Transverse colon (tissue), 4 donors: ENCODE data around the gene CDCA7. TPM values are rescaled to one million over a fixed set of nuclear protein-coding genes. Genes with fewer than 3 reads are reported as not detected.
A peak's percentile ranks its signal among the peaks of the same experiment; 100 is the strongest.

ENCODE experiments used
- DNase-seq: peaks from one replicate; pipeline ENCODE4 v3.0.0-alpha.2; 2019
- H3K27ac ChIP-seq, 4 donors: fragments of 200-600 bp; sonication (generic); 2 replicates each; pipeline ENCODE4 v1.5.1; 2016 to 2018; ENCODE audit warnings: inconsistent platforms in 4 of 4
- H3K27me3 ChIP-seq: fragments of 200-600 bp; sonication (generic); 2 replicates; pipeline ENCODE4 v1.5.1; 2017; ENCODE audit warnings: inconsistent platforms
- H3K36me3 ChIP-seq, 4 donors: fragments of 200-600 bp; sonication (generic); 2 replicates each; pipeline ENCODE4 v1.5.1; 2017 to 2019; ENCODE audit warnings: inconsistent platforms in 4 of 4
- H3K4me1 ChIP-seq, 4 donors: fragments of 200-600 bp; sonication (generic); 2 replicates each; pipeline ENCODE4 v1.5.1; 2017 to 2020; ENCODE audit warnings: inconsistent platforms in 4 of 4
- H3K4me3 ChIP-seq, 4 donors: fragments of 200-600 bp; sonication (generic); 1 replicate in 1 of 4; 2 replicates in 3 of 4; pipeline versions ENCODE4 v1.5.1 to v1.6.1; 2017 to 2019; ENCODE audit warnings: inconsistent platforms in 4 of 4
- H3K9me3 ChIP-seq, 2 donors: fragments of 200-600 bp; sonication (generic); 2 replicates each; pipeline ENCODE4 v1.5.1; 2017 to 2019; ENCODE audit warnings: inconsistent platforms in 2 of 2
- EP300 ChIP-seq: sonication (generic); formaldehyde crosslinking; IDR thresholded peaks from one replicate; pipeline ENCODE4 v1.6.1; 2017; ENCODE audit warnings: antibody characterized with exemption, low read depth
- POLR2A ChIP-seq: fragments of 450-650 bp; IDR thresholded peaks from one replicate; pipeline ENCODE4 v1.6.1; 2016; ENCODE audit warnings: antibody characterized with exemption, mild to moderate bottlenecking, moderate library complexity
- POLR2AphosphoS5 ChIP-seq, 3 donors: sonication (generic); formaldehyde crosslinking; IDR thresholded peaks; one replicate each; pipeline ENCODE4 v1.6.1; 2016; ENCODE audit warnings: antibody characterized with exemption in 3 of 3
- WGBS, 2 donors: methylation state at CpG; one replicate each; pipeline ENCODE4 v1.1.5; 2018; ENCODE audit warnings: low coverage in 1 of 2; 5-methylcytosine and 5-hydroxymethylcytosine counted together
- in situ Hi-C, 4 donors: fragments of 200-750 bp; cut with MboI; loops; one replicate each; pipeline versions ENCODE4 v1.15.0 to v1.15.1; 2017; ENCODE audit warnings: low sequenced_read_pairs in 3 of 4, low pct_ligation_motif_present in 1 of 4, low pct_unique_long_range_greater_than_20kb in 1 of 4
- intact Hi-C: fragments of 100-400 bp; cut with DNase I; formaldehyde crosslinking; loops from one replicate; pipeline ENCODE4 v1.15.1; 2023; ENCODE audit warnings: low total_unique reads
- total RNA-seq, 4 donors: library from RNA; depleted of rRNA; stranded (reverse); fragments of >200 nt; gene quantifications; one replicate each; pipeline ENCODE4 v1.1.0, GENCODE V29; 2016
- TF ChIP-seq, protein P1 (sequence below), 5 experiments: fragments of 200-600 bp in 3 of 5; fragments of 450-650 bp in 2 of 5; sonication (generic) in 3 of 5; IDR thresholded peaks; 1 replicate in 2 of 5; 2 replicates in 3 of 5; pipeline ENCODE4 v1.5.1; 2016 to 2017; ENCODE audit warnings: antibody characterized with exemption in 5 of 5, inconsistent platforms in 3 of 5, mild to moderate bottlenecking in 2 of 5, moderate library complexity in 1 of 5

CDCA7 gene
- total RNA-seq, 4 donors from 2014 or later = 5.2 to 44.4 (median 11.8) TPM

DNA sequence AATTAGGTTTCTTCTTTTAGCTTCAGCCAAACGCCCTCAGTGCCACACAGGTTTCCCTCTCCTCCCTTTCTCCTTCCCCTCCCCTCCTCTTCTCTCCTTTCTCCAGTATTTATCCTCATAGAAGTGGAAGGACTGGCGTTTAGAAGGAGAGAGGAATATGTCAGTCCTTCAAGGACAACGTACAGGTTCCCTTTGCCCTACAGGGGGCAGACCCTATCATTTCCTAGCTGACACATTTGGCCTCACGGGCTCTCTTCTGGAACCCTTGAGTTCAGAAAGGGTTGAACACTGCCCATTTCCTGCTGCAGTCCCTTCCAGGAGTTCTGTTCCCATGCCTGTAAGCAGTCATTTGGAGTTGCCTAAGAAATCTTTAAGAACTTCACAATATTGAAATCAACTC is 46.1 kb downstream of the CDCA7 start:
- DNase-seq = no peak
- intact Hi-C loops (loop anchor here (5.0 to 10.0 kb wide), 3 partner anchors 42 to 1298 kb away; partner anchors contain the start of gene DLX2), in situ Hi-C loops (loop anchor here (5.0 to 25.0 kb wide), 4 partner anchors 662 to 944 kb away; partner anchors contain the start of gene SP9 (in 1 of the 4))
- TF ChIP-seq POLR2AphosphoS5 (IDR thresholded peaks at IDR 0.05) = no peak
- TF ChIP-seq, protein P1, sequence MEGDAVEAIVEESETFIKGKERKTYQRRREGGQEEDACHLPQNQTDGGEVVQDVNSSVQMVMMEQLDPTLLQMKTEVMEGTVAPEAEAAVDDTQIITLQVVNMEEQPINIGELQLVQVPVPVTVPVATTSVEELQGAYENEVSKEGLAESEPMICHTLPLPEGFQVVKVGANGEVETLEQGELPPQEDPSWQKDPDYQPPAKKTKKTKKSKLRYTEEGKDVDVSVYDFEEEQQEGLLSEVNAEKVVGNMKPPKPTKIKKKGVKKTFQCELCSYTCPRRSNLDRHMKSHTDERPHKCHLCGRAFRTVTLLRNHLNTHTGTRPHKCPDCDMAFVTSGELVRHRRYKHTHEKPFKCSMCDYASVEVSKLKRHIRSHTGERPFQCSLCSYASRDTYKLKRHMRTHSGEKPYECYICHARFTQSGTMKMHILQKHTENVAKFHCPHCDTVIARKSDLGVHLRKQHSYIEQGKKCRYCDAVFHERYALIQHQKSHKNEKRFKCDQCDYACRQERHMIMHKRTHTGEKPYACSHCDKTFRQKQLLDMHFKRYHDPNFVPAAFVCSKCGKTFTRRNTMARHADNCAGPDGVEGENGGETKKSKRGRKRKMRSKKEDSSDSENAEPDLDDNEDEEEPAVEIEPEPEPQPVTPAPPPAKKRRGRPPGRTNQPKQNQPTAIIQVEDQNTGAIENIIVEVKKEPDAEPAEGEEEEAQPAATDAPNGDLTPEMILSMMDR (IDR thresholded peaks at IDR 0.05) = peak in 4 of 5 experiments; percentile 7 to 14 (median 10)
- peaks cover 75% of the 10 kb centered on the region for H3K27me3 ChIP-seq
- H3K27ac ChIP-seq = no peak overlapping the region
- H3K9me3 ChIP-seq = no peaks in the 10 kb centered on the region
- 16 to 34% methylated on average over 2 to 4 of the region's 4 CpGs for WGBS, 2 donors
- peaks cover 0 to 15% (median 2%) of the 10 kb centered on the region in 4 donors for H3K4me1 ChIP-seq
- H3K4me3 ChIP-seq = no peak overlapping the region
- H3K36me3 ChIP-seq = no peaks in the 10 kb centered on the region

DNA sequence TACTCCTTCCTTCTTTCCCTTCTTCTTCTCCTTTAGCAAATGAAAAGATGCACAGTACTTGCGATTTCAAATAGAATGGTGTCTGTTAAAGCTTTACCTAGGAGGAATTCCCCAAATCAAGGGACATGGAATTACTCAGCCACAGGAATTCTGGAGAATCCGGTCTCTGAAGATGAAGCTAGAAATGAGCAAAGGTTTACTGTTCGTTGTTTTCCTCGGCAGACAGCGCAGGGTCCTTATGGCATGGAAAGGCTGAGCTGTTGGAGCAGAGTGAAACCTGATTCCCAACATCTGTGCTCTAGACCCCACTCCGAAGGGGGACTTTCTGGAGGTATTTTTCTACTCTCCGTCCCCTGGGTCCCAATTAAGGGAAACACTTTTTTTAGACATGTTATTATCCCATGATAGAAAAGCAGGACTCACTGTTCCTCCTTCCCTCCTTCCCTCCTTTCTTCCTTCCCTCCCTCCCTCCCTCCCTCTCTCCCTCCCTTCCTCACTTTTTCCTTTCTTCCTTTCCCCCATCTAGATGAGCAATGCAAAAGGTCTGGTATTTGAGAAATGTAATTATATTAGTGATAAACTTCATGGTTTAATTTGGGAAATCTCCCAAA is 47.1 kb downstream of the CDCA7 start:
- intact Hi-C loops = loop anchor here (5.0 to 10.0 kb wide), 3 partner anchors 40 to 1300 kb away; partner anchors contain the start of gene DLX2
- TF ChIP-seq EP300 (no peak), POLR2A (no peak), POLR2AphosphoS5 (IDR thresholded peaks at IDR 0.05) (no peak)
- TF ChIP-seq, protein P1 (IDR thresholded peaks at IDR 0.05) = no peak
- DNase-seq = no peak
- H3K4me3 ChIP-seq = no peak overlapping the region
- H3K27me3 ChIP-seq = peaks cover 70% of the 10 kb centered on the region
- 11 to 24% methylated on average over 4 to 7 of the region's 7 CpGs for WGBS, 2 donors
- no peaks in the 10 kb centered on the region for H3K9me3 ChIP-seq
- peaks cover 0 to 15% (median 2%) of the 10 kb centered on the region in 4 donors for H3K4me1 ChIP-seq
- no peaks in the 10 kb centered on the region for H3K36me3 ChIP-seq
- H3K27ac ChIP-seq = no peak overlapping the region
- in situ Hi-C loops = loop anchor here (5.0 to 25.0 kb wide), 4 partner anchors 660 to 943 kb away; partner anchors contain the start of gene SP9 (in 1 of the 4)

DNA sequence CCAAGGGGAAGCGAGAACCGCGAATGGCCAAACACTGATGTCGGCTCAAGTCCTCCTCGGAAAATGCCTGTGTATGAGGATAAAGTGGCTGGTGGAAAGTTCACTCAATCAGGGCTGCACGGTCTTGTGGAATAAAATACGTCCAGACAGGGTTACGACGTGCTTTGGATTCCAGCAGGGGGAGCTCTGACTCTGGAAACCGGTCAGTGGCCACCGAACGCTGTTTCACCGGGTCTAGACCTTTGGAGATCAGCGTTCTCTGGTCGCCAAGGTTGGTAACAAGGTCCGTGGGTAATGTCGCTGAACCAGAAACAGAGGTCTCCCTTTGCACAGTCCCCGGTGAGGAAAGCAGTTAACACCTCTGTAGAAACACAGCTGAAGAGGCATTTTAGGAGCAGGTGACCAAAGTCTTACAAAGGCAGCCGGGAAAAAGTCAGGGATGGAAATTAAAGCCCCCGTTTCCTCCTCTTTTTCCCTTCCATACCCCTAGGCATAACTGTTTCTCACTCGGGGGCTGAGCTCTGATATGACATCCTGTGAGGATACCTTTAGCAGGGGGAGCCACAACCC is 47.8 kb downstream of the CDCA7 start:
- H3K4me3 ChIP-seq = no peak overlapping the region
- in situ Hi-C loops = loop anchor here (5.0 to 25.0 kb wide), 4 partner anchors 660 to 942 kb away; partner anchors contain the start of gene SP9 (in 1 of the 4)
- no peaks in the 10 kb centered on the region for H3K36me3 ChIP-seq
- no peak for TF ChIP-seq POLR2AphosphoS5 (IDR thresholded peaks at IDR 0.05)
- TF ChIP-seq, protein P1 (IDR thresholded peaks at IDR 0.05) = peak; percentile 78 to 87 (median 84)
- H3K27me3 ChIP-seq = peaks cover 63% of the 10 kb centered on the region
- peaks cover 0 to 15% (median 2%) of the 10 kb centered on the region in 4 donors for H3K4me1 ChIP-seq
- H3K9me3 ChIP-seq = no peaks in the 10 kb centered on the region
- DNase-seq = peak; percentile 81
- no peak overlapping the region for H3K27ac ChIP-seq
- 2 to 5% methylated on average over 9 to 21 of the region's 21 CpGs for WGBS, 2 donors
- intact Hi-C loops = loop anchor here (5.0 to 10.0 kb wide), 3 partner anchors 40 to 1300 kb away; partner anchors contain the start of gene DLX2
